NCI-H128 (cell line): Measurements from ENCODE around the gene GET4.

Experiments
- DNase-seq: peaks from one replicate; lab custom pipeline; 2025; ENCODE audit not compliant: unreplicated experiment; lab: John Stamatoyannopoulos, UW

Gene GET4

GRCh38 chr7:876077-876971 lies at the start of gene GET4:
TSS of gene GET4 (plus strand) at chr7:876554. CDS start at chr7:876646, 92 bp downstream.
- DNase-seq = peak; percentile 90

- DNase-seq = no peak
These were observed 47.4 kb upstream of the GET4 start for GRCh38 chr7:828793-829561.

DNA sequence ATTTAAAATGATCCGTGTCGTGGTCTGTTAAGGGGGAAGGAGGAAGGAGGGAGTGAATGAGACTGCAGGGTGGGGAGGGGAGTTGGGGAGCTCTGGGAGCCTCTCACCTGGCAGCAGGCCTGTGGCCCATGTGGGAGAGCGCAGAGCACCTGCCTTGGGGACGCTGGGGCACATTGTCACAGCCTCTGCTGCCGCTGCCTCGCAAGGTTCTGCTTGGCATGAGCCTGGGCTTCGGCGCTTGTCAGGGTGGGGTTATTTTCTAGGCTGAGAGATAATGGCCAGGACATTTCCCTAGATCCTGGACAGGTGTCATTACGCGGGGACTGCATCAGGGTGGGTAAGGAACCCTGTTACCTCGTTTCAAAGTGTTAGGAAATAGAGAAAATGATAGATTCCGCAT lies 46.3 kb upstream of the GET4 start:
- no peak for DNase-seq

DNA sequence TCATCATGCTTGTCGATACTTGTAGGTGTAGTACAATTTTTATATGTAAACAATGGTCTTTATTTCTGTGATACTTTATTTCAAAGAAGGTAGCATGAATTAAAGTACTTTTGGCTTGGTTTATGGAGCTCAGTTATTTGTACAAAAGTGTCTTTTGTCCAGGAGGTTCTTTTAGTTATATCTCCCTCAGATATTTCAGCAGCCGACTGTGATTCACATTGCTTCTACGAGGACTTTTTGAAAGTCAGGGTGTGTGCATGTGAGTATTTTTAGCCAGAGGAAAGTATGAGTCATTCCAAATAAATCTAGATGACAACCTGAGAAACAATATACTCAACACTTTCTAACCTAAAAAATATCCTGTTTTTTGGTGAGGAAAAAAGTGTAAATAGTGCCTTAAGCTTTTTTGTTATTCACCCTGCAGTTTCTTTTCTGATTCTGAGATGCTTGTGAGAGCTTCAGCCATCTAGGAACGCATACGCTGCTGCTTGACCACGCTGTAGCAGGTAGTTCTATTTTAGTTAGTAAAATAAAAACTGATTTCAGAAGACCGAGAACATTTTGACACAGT lies 44.7 kb upstream of the GET4 start:
- no peak for DNase-seq

DNA sequence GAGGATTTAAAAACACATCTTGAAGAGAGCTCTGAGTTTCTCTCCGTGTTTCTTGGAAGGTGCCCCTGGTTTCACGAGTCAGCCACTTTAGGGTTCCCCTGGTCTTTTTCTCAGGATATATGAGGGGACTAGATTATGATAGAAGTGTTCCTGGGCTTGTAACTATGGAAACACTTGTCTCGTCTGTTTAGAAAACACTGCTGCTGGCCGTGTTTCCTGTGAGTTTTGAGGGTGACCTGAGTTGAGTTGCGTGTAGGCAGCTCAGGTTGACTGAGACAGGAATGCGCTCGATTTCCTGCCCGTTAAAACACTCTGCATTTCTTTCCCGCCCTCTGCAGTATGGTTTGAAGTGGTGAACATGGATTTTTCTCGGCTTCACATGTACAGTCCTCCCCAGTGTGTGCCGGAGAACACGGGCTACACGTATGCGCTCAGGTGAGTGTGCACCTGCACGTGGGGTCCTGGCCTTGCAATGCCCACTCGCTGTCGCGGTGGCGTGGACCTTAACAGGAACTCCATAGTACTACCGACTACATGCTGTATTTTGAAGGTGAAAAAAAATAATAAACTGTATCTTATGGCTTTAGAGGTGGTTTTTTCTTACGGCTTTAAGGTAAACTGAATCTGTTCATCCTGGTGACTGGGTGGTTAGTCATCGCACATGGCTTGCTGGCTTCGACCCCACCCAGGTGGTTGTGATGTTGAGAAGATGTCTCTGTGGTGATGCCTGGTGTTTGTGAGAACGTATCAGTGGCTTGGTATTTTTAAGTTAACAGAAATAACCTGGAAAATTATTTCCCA lies 44.0 kb upstream of the GET4 start, which contains the start of gene SUN1:
Gene SUN1, plus strand, starts transcription at position 310 of the 801 bp plus-strand sequence. Its CDS starts 49 bp downstream, at position 359.
- DNase-seq = no peak

GRCh38 chr7:832968-833424 lies 43.4 kb upstream of the GET4 start:
- no peak for DNase-seq

DNA sequence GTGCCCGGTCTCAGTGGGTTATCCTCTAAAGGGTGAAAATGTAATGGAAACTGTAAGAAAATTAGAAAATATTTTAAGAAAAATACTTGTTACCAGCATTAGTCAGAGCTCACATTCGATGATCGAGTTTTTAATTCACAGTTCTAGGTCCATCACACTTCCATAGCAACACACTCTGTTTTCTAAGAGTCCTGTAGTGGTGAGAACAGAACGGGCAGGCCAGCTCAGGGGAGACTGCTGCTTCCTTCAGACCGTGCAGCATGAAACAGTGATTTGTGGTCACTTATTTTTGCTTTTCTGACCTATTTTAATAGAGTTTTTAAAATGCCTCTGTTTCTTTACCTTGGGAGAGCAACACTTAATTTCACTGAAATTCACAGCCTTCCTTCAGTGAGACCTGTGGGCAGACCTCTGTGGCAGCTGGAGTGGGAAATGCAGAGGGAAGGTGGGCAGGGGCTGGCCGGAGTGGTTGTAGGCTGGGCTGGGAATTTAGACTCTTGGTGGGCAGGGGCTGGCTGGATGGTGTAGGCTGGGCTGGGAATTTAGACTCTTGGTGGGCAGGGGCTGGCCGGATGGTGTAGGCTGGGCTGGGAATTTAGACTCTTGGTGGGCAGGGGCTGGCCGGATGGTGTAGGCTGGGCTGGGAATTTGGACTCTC lies 42.6 kb upstream of the GET4 start:
- no peak for DNase-seq

DNA sequence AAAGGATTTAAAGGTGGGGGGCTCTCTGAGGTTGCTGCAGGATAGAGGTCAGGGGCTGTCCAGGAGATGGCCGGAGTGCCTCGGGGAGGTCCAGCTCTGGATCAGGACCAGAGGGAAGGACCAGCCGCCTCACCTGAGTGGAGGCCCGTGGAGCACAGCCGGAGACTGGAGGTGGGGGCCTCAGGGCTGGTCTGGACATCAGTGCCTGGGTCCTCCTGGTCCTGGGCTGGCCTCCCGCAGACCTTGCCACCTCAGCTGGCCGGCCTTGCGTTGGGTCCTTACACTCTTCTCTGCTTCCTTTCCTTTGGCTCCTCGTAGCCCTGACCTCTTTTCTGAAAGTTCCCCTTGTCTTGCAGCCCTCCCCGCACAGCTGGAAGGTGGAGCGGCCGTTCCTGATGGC lies 42.1 kb upstream of the GET4 start:
- no peak for DNase-seq

DNA sequence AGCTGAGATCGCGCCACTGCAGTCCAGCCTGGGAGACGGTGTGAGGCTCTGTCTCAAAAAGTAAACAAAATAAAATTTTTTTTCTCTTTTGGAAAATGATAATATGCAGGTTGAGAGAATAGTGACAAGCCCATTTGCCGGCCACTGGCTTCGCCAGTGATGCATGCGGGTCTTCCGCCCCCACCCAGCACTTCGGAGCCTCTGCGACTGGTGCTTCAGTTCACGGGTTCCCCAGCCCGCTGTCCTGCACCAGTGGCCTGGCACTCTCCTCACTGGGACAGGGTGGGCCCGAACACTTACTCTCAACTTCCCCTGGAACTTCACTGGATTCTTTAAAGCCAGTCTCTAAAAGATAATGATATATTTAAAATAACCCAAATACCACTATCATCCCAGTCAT lies 41.3 kb upstream of the GET4 start:
- DNase-seq = no peak

DNA sequence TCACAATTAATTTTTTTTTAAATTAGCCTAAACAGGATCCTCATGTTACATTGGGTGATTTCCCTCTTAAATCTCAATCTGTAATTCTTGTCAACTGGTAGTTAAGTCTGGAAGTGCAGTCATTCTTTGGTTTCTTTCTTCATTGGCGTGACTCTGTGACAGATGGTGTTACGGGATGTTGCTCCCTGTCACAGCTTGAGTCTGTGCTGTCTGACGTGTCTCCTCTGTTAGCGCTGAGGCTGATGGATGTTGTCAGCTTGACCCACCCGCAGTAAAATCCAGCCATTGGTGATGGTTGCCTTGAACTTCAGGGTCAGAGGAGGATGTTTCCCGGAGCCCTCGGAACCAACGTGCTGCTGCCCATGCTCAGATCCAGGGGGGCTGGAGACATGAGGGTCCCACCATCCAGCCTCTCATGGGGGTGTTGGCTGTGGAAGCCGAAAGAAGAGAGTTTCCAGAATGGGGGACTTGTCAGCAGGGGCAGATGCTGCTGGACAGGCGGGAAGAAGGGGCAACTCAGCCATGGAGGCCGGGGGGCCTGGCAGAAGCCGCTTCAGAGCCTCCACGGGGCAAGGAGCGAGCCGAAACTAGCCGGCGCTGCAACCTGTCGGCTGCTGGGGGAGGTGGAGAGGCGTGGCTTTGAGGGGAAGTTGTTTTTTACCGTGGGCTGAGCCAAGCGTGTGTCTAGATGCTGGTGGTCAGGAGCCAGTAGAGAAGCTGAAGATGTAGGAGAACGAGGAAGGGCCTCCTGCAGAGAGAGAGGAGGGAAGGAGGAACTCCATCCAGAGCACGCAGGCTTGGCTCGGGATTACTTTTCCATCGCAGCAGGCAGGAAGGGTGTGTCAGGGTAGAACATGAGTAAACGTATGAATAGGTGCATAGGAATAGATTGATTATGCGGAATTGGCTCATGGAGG lies 40.6 kb upstream of the GET4 start:
- DNase-seq = no peak

DNA sequence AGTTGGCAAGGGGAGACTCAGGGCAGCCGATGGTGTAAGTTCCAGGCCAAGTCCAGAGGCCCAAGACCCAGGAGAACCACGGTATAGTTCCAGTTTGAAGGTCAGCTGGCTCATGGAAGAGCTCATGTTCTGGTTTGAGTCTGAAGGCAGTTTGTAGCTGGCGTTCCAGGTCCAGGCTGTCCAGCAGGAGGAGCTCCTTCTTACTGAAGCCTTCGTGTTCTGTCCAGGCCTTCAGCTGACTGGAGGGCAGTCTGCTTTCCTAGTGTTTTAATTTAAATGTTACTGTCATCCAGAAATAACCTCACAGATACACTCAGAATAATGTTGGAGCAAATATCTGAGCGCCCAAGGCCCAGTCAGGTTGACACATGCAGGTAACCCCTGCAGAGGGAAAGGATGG lies 39.9 kb upstream of the GET4 start:
- no peak for DNase-seq

DNA sequence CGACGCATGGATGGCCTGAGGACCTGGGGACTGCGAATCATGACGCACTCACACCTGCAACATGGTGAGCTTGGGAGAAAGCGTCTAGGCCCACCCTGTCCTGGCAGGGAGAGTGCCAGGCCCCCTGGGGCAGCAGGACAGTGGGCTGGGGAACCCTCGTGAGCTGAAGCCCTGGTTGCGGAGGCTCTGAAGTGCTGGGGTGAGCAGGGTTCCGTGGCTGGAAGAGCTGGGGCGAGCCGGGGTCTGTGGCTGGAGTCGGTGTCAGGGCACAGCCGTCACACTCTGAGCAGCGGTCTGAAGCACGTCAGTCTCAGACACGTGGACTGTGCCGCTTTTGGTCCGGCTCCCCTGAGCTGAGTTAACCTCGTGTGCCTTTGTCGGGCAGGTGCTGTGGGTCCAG lies 39.4 kb upstream of the GET4 start:
- no peak for DNase-seq

DNA sequence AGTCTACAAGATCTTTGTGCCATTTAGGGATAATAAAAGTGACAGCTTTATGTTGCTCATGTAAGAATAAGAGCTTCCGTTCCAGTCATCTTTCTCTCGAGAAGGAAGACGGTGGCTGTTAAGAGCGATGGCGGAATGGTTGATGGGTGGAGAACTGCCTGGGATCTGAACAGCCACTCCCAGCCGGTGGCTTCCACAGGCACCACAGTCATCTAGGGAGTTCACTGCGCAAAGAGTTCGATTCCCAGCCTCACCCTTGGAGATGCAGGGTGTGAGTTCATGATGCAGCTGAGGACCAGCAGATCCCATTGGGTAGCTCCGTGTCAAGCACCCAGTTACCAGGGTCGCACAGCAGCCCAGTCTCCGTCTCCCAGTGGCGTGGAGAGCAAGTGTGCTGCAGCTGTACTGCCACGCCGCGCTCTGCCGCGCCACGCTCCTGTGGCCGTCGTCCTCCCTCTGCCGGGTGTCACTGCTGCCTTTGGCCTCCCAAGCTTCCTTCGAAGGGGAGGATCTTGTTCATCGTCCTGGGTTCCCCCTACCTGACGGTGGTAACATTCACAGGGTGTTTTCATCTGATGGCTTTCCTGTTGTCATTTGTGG lies 36.3 kb upstream of the GET4 start:
- DNase-seq = no peak

- no peak for DNase-seq
These were observed 34.4 kb upstream of the GET4 start for GRCh38 chr7:841943-842342.

DNA sequence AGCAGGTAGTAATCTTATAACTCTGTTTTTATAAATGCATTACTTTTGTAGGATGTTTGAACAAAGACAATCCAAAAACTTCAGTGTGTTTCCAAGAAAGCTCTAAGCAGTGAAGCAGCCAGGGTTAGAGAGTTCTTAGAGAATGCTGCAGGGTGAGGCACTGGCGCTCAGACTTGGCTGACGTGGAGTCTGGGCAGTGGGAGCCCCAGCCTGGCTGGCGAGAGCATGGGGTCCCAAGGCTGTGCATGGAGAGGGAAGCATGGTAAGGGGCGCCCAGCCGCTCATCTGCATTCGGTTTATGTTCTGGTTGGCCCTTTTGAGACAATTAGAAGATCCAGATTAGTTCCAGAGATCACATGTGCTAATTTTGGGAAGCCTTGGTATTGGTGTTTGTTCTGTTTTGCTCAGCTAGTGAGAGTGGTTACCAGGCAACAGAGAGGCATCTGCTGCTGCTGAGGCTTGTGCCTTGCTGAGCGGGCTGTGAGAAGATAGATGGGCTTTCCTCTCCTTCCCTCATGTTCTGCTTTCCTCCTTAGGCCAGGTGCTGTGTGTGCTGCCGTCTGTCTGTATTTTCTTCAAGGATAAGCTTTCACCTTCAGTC lies 33.8 kb upstream of the GET4 start:
- DNase-seq = no peak

GRCh38 chr7:843230-843629 lies 33.1 kb upstream of the GET4 start:
- DNase-seq = no peak

- no peak for DNase-seq
These were observed 32.3 kb upstream of the GET4 start for GRCh38 chr7:844043-844442.

DNA sequence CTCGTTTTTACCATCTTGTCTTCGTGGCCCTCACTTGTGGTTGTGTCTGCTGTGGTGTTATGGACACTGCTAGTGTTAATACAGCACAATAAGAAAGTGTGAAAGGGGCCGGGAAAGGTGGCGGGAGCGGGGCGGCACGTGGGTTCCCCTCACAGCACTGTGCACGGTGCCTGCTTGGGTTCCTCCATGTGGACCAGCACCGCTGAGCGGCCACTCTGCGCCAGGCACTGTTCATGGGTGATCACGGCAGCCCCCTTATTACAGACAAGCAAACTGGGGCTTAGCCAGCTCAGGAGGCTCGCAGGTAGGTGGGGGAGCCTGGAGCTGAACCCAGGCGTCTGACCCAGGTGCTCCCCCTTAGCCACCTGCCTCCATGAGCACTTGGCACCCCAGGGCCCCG lies 31.8 kb upstream of the GET4 start:
- no peak for DNase-seq

DNA sequence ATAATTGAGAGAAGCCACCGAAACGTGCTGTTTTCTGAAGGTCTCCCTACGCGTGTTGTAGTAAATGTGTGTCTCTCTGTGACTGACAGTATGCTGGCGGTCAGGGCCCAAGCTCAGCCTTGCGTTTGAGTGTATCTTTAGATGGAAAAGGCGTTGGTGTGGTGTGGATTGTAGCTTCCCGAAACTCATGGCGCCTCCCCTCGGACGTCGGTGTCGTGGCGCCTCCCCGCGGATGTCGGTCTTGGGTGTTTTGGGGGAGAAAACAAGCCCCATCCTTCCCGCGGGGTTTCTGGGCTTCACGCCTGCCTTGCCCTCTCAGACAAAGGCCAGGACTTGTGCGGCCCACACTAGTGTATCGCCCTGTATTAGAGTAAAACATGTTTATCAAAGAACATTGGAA lies 31.3 kb upstream of the GET4 start:
- DNase-seq = no peak
